ENCODE results near the gene NIT1. TPM values are rescaled to one million over a fixed set of nuclear protein-coding genes. Genes with fewer than 3 reads are reported as not detected.
A peak's percentile ranks its signal among the peaks of the same experiment; 100 is the strongest.

Gene NIT1
- total RNA-seq, 1 experiment from 2014 or later: 47.2 TPM

DNA sequence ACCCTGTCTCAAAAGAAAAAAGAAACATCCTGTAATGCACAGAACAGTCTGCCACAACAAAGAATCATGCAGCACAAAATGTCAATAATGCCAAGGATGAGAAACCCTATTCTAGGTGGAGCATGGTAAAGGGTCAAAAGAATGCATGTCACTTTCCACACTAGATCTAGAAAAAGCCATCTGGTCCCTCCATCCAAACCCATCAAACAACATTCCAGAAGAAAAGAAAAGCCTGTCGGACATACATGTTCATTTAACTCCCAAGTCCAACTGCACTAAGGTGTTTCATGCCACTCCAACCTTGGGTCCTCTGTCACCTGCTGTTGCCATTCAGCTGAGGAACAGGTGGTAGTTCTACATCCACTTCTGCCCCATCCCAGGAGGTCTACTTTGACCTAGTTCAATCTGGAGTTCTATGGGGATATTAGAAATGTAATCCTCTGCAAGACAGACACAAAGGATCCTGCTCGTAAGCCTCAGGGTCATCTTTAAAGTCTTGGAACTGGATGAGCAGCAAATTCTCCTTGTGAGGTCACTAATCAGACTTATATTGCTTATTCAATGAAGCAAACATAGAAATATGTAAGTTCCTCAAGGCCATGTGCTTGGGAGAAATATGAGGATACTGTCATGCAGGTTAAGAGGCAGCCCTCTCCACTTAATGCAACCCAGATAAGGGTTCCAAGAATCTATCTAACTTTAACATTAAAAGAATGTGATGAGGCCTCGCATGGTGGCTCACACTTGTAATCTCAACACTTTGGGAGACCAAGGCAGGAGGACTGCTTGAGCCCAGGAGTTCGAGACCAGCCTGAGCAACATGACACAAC, 10.9 kb downstream of the NIT1 start:
- H3K4me1 Mint-ChIP-seq: peaks cover 20% of the 10 kb centered on the region
- ATAC-seq (no peak), DNase-seq (ENCODE audit: low spot score) (no peak)
- H3K36me3 Mint-ChIP-seq: peaks cover 44% of the 10 kb centered on the region
- POLR2A ChIA-PET: interaction anchor here (1.9 kb wide), 1 partner anchor 11 kb away, joined by 4 read pairs; the partner anchor contains the start of genes NIT1 and PFDN2
- no peaks in the 10 kb centered on the region for H3K27me3 Mint-ChIP-seq (ENCODE audit: low read depth)
- TF ChIP-seq GABPB1 (CRISPR knock-in tag; IDR thresholded peaks at IDR 0.05): no peak
- TF ChIP-seq RORB (CRISPR knock-in tag; IDR thresholded peaks at IDR 0.05): no peak
- no peak for TF ChIP-seq NR1H2 (CRISPR knock-in tag; IDR thresholded peaks at IDR 0.05)
- TF ChIP-seq, protein P1, sequence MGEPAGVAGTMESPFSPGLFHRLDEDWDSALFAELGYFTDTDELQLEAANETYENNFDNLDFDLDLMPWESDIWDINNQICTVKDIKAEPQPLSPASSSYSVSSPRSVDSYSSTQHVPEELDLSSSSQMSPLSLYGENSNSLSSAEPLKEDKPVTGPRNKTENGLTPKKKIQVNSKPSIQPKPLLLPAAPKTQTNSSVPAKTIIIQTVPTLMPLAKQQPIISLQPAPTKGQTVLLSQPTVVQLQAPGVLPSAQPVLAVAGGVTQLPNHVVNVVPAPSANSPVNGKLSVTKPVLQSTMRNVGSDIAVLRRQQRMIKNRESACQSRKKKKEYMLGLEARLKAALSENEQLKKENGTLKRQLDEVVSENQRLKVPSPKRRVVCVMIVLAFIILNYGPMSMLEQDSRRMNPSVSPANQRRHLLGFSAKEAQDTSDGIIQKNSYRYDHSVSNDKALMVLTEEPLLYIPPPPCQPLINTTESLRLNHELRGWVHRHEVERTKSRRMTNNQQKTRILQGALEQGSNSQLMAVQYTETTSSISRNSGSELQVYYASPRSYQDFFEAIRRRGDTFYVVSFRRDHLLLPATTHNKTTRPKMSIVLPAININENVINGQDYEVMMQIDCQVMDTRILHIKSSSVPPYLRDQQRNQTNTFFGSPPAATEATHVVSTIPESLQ (CRISPR knock-in tag; IDR thresholded peaks at IDR 0.05): no peak
- no peak for TF ChIP-seq MAX (CRISPR knock-in tag; IDR thresholded peaks at IDR 0.05)
- TF ChIP-seq ZMAT4 (CRISPR knock-in tag; IDR thresholded peaks at IDR 0.05): no peak
- TF ChIP-seq USF1 (CRISPR knock-in tag; IDR thresholded peaks at IDR 0.05): no peak
- TF ChIP-seq E2F5 (CRISPR knock-in tag; IDR thresholded peaks at IDR 0.05): no peak
- no peak for TF ChIP-seq TP53 (CRISPR knock-in tag; IDR thresholded peaks at IDR 0.05)
- TF ChIP-seq PRDM15 (CRISPR knock-in tag; IDR thresholded peaks at IDR 0.05): no peak
- TF ChIP-seq CREM (CRISPR knock-in tag; IDR thresholded peaks at IDR 0.05): no peak
- no peak for TF ChIP-seq KAT7 (CRISPR knock-in tag; IDR thresholded peaks at IDR 0.05; ENCODE audit: borderline replicate concordance)
- H3K9me3 Mint-ChIP-seq: no peaks in the 10 kb centered on the region
- H3K27ac Mint-ChIP-seq: no peak overlapping the region
- no peak overlapping the region for H3K4me3 Mint-ChIP-seq
- CTCF ChIA-PET: interaction anchor here (1.3 kb wide), 1 partner anchor 37 kb away, joined by 3 read pairs; the partner anchor contains the start of gene PPOX

DNA sequence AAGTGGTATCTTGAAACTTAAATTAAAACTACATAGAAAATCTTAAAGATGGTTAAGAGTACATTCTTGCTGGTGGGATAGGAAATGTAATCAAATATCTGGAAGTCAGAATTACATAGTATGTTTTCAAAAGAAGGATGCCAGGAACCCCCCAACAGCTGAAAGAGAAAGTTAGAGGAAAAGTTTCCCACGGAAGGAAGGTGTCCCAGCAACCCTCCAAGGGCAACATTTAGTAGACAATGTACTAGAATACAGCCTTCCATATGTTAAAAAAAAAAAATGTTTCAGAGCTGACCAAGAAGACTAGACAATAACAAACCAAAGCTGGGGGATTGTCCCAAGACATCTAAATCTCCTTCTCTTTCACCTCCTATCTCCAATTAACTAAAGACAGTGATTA, 12.4 kb downstream of the NIT1 start:
- Mint-ChIP-seq H3K4me3 (no peak overlapping the region), H3K9me3 (no peaks in the 10 kb centered on the region), H3K4me1 (peaks cover 20% of the 10 kb centered on the region), H3K36me3 (peaks cover 39% of the 10 kb centered on the region), H3K27me3 (ENCODE audit: low read depth) (no peaks in the 10 kb centered on the region), H3K27ac (peak overlapping the region; percentile 5; the same call in 1 of the 2 replicates)
- DNase-seq (ENCODE audit: low spot score) (no peak), ATAC-seq (no peak)
- TF ChIP-seq ZNF671 (CRISPR knock-in tag; IDR thresholded peaks at IDR 0.05) (no peak), CTCF (IDR thresholded peaks at IDR 0.05) (no peak), FOXJ3 (CRISPR knock-in tag; IDR thresholded peaks at IDR 0.05; ENCODE audit: borderline replicate concordance) (no peak), PRRX2 (CRISPR knock-in tag; IDR thresholded peaks at IDR 0.05) (no peak), ELF4 (CRISPR knock-in tag; IDR thresholded peaks at IDR 0.05; ENCODE audit: low read depth) (no peak), CREM (CRISPR knock-in tag; IDR thresholded peaks at IDR 0.05) (no peak), TEAD4 (CRISPR knock-in tag; IDR thresholded peaks at IDR 0.05) (no peak), NFE2L1 (CRISPR knock-in tag; IDR thresholded peaks at IDR 0.05) (no peak), MLX (CRISPR knock-in tag; IDR thresholded peaks at IDR 0.05) (no peak)
- CTCF ChIA-PET: interaction anchor here (1.7 to 4.8 kb wide), 2 partner anchors 9 to 12 kb away, joined by 4 to 18 read pairs; partner anchors contain the start of genes NIT1 and PFDN2
- POLR2A ChIA-PET: no interaction called here

Measured in WTC11 (cell line).